PC-9 (cell line): Measurements from ENCODE around the gene TRAF1.

Experiments
- CTCF ChIP-seq: fragments of 200-600 bp; sonication (generic); conservative IDR thresholded peaks from 2 replicates; pipeline ENCODE4 v1.6.1; 2017; ENCODE audit warnings: mixed run types, antibody characterized with exemption, mild to moderate bottlenecking, moderate library complexity
- EZH2 ChIP-seq: fragments of 200-600 bp; sonication (generic); IDR thresholded peaks from 2 replicates; pipeline ENCODE4 v1.8.0; 2017; ENCODE audit warnings: antibody characterized with exemption, low read depth

- TF ChIP-seq CTCF (no peak), EZH2 (no peak)
Measured at GRCh38 chr9:120882935-120883607, 43.5 kb downstream of the TRAF1 start.
